ENCODE measurements around the gene MYOG. TPM values are rescaled to one million over a fixed set of nuclear protein-coding genes. Genes with fewer than 3 reads are reported as not detected.

The MYOG gene
- total and polyA plus RNA-seq, 2 of the 13 experiments (the other 11 are each of a cell fraction or from before 2014, with no cell fraction given): not detected

GRCh38 chr1:203124011-203124410, 38.2 kb upstream of the MYOG start (continued):
- TF ChIP-seq HNRNPL (IDR thresholded peaks at IDR 0.05; ENCODE audit: low read depth, low read length): no peak
- TF ChIP-seq KMT2A (CRISPR knock-in tag; IDR thresholded peaks at IDR 0.05): no peak
- no peak for TF ChIP-seq HNF4A (CRISPR knock-in tag; IDR thresholded peaks at IDR 0.05)
- no peak for TF ChIP-seq ZNF3 (CRISPR knock-in tag; IDR thresholded peaks at IDR 0.05)
- no peak for TF ChIP-seq ZMYM4 (CRISPR knock-in tag; IDR thresholded peaks at IDR 0.05)

DNA sequence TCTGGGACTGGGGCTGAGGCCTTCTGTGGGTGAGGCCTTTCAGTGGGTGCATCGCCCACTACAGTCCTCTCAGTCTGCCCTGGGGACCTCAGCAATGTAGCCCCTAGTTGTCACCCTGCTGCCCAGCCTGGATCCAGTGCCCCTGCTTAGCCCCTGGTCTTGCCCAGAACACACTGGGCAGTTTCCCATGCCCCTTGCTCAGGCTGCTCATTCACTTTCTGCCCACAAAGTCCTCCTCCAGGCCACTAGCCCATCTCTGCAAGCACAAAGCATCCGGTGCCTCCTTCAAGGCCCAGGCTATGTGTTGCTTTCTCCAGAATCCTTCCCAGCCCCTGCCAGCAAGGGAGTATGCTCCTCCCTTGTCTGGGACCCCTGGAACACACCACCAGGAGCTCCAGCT, 36.3 kb upstream of the MYOG start:
- ChIA-PET CTCF (ENCODE audit: low intra/inter-chr PET ratio, low total read pairs) (no interaction called here), POLR2A (no interaction called here)
- 0% methylated on average over 1 of the region's 2 CpGs for WGBS (ENCODE audit: low lambda C conversion rate)
- Histone ChIP-seq H4K20me1 (ENCODE audit: insufficient read depth, low read length) (no peaks in the 10 kb centered on the region), H3K27me3 (ENCODE audit: control insufficient read depth in 1 of 2, insufficient read depth in 2 of 2, low read length in 2 of 2) (peaks cover 4 to 19% of the 10 kb centered on the region in 2 experiments; a peak in 3 of 5 replicates), H3K27ac (ENCODE audit: extremely low read length, insufficient read depth, low read length) (no peak overlapping the region), H3K4me2 (ENCODE audit: low read depth, low read length) (no peak overlapping the region), H3K9me3 (ENCODE audit: low read length) (no peaks in the 10 kb centered on the region), H3K79me2 (ENCODE audit: insufficient read depth, low read length) (no peaks in the 10 kb centered on the region), H2AFZ (ENCODE audit: low read length) (no peak overlapping the region), H3K36me3 (replicated peaks in 1 of 2; ENCODE audit: control insufficient read depth in 1 of 2, insufficient read depth in 2 of 2, low read length in 2 of 2) (no peaks in the 10 kb centered on the region), H3K9ac (ENCODE audit: insufficient read depth, low read depth, low read length) (no peak overlapping the region), H3K4me3 (replicated peaks in 1 of 3; ENCODE audit: insufficient read depth in 1 of 3, low read depth in 2 of 3, low read length in 3 of 3) (no peak overlapping the region), H3K4me1 (ENCODE audit: insufficient read depth, low read length) (no peaks in the 10 kb centered on the region)
- FAIRE-seq (no peak), ATAC-seq (no peak), DNase-seq (ENCODE audit: low spot score) (no peak)
- BruUV-seq (replicated peaks): no TSS peak
- TF ChIP-seq CBX1 (IDR thresholded peaks at IDR 0.05; ENCODE audit: low read depth): no peak
- no peak for TF ChIP-seq RXRA (CRISPR knock-in tag; IDR thresholded peaks at IDR 0.05)
- TF ChIP-seq POLR2AphosphoS5 (IDR thresholded peaks at IDR 0.05; ENCODE audit: low read depth, low read length): no peak
- TF ChIP-seq RFX1 (IDR thresholded peaks at IDR 0.05): no peak
- TF ChIP-seq KLF13 (CRISPR knock-in tag; IDR thresholded peaks at IDR 0.05): no peak
- no peak for TF ChIP-seq HOXD1 (CRISPR knock-in tag; IDR thresholded peaks at IDR 0.05)
- no peak for TF ChIP-seq PAX8 (CRISPR knock-in tag; IDR thresholded peaks at IDR 0.05; ENCODE audit: borderline replicate concordance)
- in situ Hi-C loops (cut with HindIII; ENCODE audit: extremely low pct_ligation_motif_present, low pct_unique_long_range_greater_than_20kb): no loop called here
- intact Hi-C loops (cut with micrococcal nuclease; ENCODE audit: unreplicated experiment): no loop called here
